ENCODE data around the gene CEP128. TPM values are rescaled to one million over a fixed set of nuclear protein-coding genes. Genes with fewer than 3 reads are reported as not detected.

Gene CEP128
- total and polyA plus RNA-seq, 2 donors from 2014 or later: 0.43 to 9.0 TPM

- FAIRE-seq (no peak), DNase-seq (no peak)
- H3K4me1 ChIP-seq (ENCODE audit: control insufficient read depth in 2 of 3, insufficient read depth in 2 of 3, low read depth in 1 of 3, low read length in 3 of 3): no peaks in the 10 kb centered on the region
- H3K27ac ChIP-seq (ENCODE audit: low read depth in 2 of 2, low read length in 2 of 2): no peak overlapping the region
- H3K4me3 ChIP-seq (ENCODE audit: low read length in 3 of 3): no peak overlapping the region
- no peak for TF ChIP-seq CTCF (IDR thresholded peaks at IDR 0.05; ENCODE audit: borderline replicate concordance, extremely low read depth, insufficient read depth)
- no peak overlapping the region for H3K9ac ChIP-seq (ENCODE audit: low read length in 3 of 3)
- intact Hi-C loops (cut with DNase I): no loop called here
- H3K36me3 ChIP-seq (ENCODE audit: control insufficient read depth in 2 of 3, insufficient read depth in 3 of 3, low read length in 3 of 3): no peaks in the 10 kb centered on the region
- H3K9me3 ChIP-seq (ENCODE audit: control insufficient read depth in 2 of 3, insufficient read depth in 1 of 3, low read length in 3 of 3): no peaks in the 10 kb centered on the region
- H3K27me3 ChIP-seq (ENCODE audit: control insufficient read depth, insufficient read depth, low read length): no peaks in the 10 kb centered on the region
These were observed 277.0 kb downstream of the CEP128 start for GRCh38 chr14:80664576-80664975.

- Histone ChIP-seq H3K9ac (ENCODE audit: low read length in 3 of 3) (no peak overlapping the region), H3K4me1 (ENCODE audit: control insufficient read depth in 2 of 3, insufficient read depth in 2 of 3, low read depth in 1 of 3, low read length in 3 of 3) (no peaks in the 10 kb centered on the region), H3K27ac (ENCODE audit: low read depth in 2 of 2, low read length in 2 of 2) (no peak overlapping the region), H3K4me3 (ENCODE audit: low read length in 3 of 3) (no peak overlapping the region), H3K27me3 (ENCODE audit: control insufficient read depth, insufficient read depth, low read length) (no peaks in the 10 kb centered on the region), H3K36me3 (ENCODE audit: control insufficient read depth in 2 of 3, insufficient read depth in 3 of 3, low read length in 3 of 3) (no peaks in the 10 kb centered on the region), H3K9me3 (ENCODE audit: control insufficient read depth in 2 of 3, insufficient read depth in 1 of 3, low read length in 3 of 3) (no peaks in the 10 kb centered on the region)
- DNase-seq (no peak), FAIRE-seq (no peak)
- no peak for TF ChIP-seq CTCF (IDR thresholded peaks at IDR 0.05; ENCODE audit: borderline replicate concordance, extremely low read depth, insufficient read depth)
- intact Hi-C loops (cut with DNase I): no loop called here
These were observed 278.0 kb downstream of the CEP128 start for GRCh38 chr14:80663541-80663940.

DNA sequence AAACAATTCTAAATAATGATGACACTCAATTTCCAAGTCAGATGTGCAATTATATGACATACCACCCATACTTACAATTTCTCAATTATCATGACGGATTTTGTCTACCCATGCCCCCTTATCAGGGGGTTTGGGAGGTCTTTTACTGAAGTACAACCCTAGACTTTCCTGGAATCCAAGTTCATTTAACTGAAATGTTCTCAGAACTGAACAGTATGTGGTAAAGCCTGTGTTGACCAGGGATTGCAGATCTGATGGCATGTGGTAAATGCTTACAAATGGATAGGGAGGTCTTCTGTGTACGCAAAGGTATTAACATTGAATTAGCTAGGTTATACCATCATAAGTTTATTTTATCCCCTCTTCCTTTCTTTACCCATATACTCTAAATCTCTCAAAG, 281.8 kb downstream of the CEP128 start:
- intact Hi-C loops (cut with DNase I): no loop called here
- no peak for FAIRE-seq

More for the DNA sequence above, 281.8 kb downstream of the CEP128 start:
- Histone ChIP-seq H3K36me3 (ENCODE audit: control insufficient read depth in 2 of 3, insufficient read depth in 3 of 3, low read length in 3 of 3) (no peaks in the 10 kb centered on the region), H3K4me3 (ENCODE audit: low read length in 3 of 3) (no peak overlapping the region), H3K27ac (ENCODE audit: low read depth in 2 of 2, low read length in 2 of 2) (no peak overlapping the region), H3K27me3 (ENCODE audit: control insufficient read depth, insufficient read depth, low read length) (no peaks in the 10 kb centered on the region), H3K9ac (ENCODE audit: low read length in 3 of 3) (no peak overlapping the region), H3K4me1 (ENCODE audit: control insufficient read depth in 2 of 3, insufficient read depth in 2 of 3, low read depth in 1 of 3, low read length in 3 of 3) (no peaks in the 10 kb centered on the region), H3K9me3 (ENCODE audit: control insufficient read depth in 2 of 3, insufficient read depth in 1 of 3, low read length in 3 of 3) (no peaks in the 10 kb centered on the region)
- no peak for TF ChIP-seq CTCF (IDR thresholded peaks at IDR 0.05; ENCODE audit: borderline replicate concordance, extremely low read depth, insufficient read depth)
- no peak for DNase-seq
